ENCODE measurements around the gene NMNAT2. TPM values are rescaled to one million over a fixed set of nuclear protein-coding genes. Genes with fewer than 3 reads are reported as not detected.

The NMNAT2 gene
- total RNA-seq, 2 donors from 2014 or later, result 1.0 to 1.3 TPM

DNA sequence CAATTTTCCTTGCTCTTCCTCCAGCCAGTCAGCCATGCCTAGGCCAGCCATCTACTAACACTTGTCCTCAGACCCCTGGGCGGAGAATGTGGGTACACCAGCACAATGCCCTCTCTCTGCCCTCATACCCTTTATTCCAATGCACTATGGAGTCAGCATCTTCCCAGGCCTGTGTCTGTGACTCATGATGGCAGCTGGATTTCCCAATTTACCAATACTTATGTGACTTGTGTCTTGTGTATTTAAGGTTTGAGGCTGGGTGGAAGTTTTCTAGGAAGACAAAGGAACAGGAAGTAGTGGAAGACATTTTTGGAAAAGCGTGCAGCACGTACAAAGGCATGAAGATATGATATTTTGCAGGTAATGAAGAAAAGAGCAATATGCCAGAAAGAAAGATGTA, 114.3 kb downstream of the NMNAT2 start:
- Histone ChIP-seq H3K4me1 (peaks cover 19% of the 10 kb centered on the region), H3K36me3 (replicated peaks in 1 of 2; ENCODE audit: insufficient read depth in 1 of 2, low read depth in 2 of 2) (no peaks in the 10 kb centered on the region), H3K4me3 (no peak overlapping the region), H3K27ac (no peak overlapping the region), H3K27me3 (no peaks in the 10 kb centered on the region), H3K9me3 (no peaks in the 10 kb centered on the region)
- 93 to 99% methylated on average over 3 of the region's 3 CpGs for WGBS, 2 donors
- intact Hi-C loops (cut with DNase I), result no loop called here
- no peak for TF ChIP-seq POLR2A (IDR thresholded peaks at IDR 0.05)
- TF ChIP-seq, protein P1, sequence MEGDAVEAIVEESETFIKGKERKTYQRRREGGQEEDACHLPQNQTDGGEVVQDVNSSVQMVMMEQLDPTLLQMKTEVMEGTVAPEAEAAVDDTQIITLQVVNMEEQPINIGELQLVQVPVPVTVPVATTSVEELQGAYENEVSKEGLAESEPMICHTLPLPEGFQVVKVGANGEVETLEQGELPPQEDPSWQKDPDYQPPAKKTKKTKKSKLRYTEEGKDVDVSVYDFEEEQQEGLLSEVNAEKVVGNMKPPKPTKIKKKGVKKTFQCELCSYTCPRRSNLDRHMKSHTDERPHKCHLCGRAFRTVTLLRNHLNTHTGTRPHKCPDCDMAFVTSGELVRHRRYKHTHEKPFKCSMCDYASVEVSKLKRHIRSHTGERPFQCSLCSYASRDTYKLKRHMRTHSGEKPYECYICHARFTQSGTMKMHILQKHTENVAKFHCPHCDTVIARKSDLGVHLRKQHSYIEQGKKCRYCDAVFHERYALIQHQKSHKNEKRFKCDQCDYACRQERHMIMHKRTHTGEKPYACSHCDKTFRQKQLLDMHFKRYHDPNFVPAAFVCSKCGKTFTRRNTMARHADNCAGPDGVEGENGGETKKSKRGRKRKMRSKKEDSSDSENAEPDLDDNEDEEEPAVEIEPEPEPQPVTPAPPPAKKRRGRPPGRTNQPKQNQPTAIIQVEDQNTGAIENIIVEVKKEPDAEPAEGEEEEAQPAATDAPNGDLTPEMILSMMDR (IDR thresholded peaks at IDR 0.05), result no peak
- ATAC-seq, result no peak
- no peak for DNase-seq

- Histone ChIP-seq H3K9me3 (no peaks in the 10 kb centered on the region), H3K4me3 (no peak overlapping the region), H3K36me3 (replicated peaks in 1 of 2; ENCODE audit: insufficient read depth in 1 of 2, low read depth in 2 of 2) (no peaks in the 10 kb centered on the region), H3K27ac (no peak overlapping the region), H3K4me1 (peaks cover 19% of the 10 kb centered on the region), H3K27me3 (no peaks in the 10 kb centered on the region)
- ATAC-seq (no peak), DNase-seq (no peak)
- WGBS, 2 donors, result 63 to 66% methylated on average over 4 of the region's 4 CpGs
- intact Hi-C loops (cut with DNase I), result no loop called here
- TF ChIP-seq, protein P1 (IDR thresholded peaks at IDR 0.05), result no peak
- TF ChIP-seq POLR2A (IDR thresholded peaks at IDR 0.05), result no peak
Observed at GRCh38 chr1:183303323-183303645, 114.9 kb downstream of the NMNAT2 start.

GRCh38 chr1:183302452-183303322, 115.5 kb downstream of the NMNAT2 start:
- H3K4me3 ChIP-seq, result no peak overlapping the region
- intact Hi-C loops (cut with DNase I), result no loop called here
- TF ChIP-seq POLR2A (IDR thresholded peaks at IDR 0.05), result no peak
- TF ChIP-seq, protein P1 (IDR thresholded peaks at IDR 0.05), result no peak
- WGBS, 2 donors, result 93 to 98% methylated on average over 5 of the region's 5 CpGs
- no peaks in the 10 kb centered on the region for H3K9me3 ChIP-seq
- H3K27ac ChIP-seq, result no peak overlapping the region
- no peaks in the 10 kb centered on the region for H3K36me3 ChIP-seq (replicated peaks in 1 of 2; ENCODE audit: insufficient read depth in 1 of 2, low read depth in 2 of 2)
- H3K4me1 ChIP-seq, result peaks cover 15% of the 10 kb centered on the region
- DNase-seq, result no peak
- H3K27me3 ChIP-seq, result no peaks in the 10 kb centered on the region
- no peak for ATAC-seq

- H3K4me3 ChIP-seq, result no peak overlapping the region
- intact Hi-C loops (cut with DNase I), result no loop called here
- no peak for TF ChIP-seq POLR2A (IDR thresholded peaks at IDR 0.05)
- TF ChIP-seq, protein P1 (IDR thresholded peaks at IDR 0.05), result no peak
- 55 to 65% methylated on average over 3 of the region's 3 CpGs for WGBS, 2 donors
- ATAC-seq, result no peak
- H3K27ac ChIP-seq, result no peak overlapping the region
- H3K36me3 ChIP-seq (replicated peaks in 1 of 2; ENCODE audit: insufficient read depth in 1 of 2, low read depth in 2 of 2), result no peaks in the 10 kb centered on the region
- DNase-seq, result no peak
- H3K27me3 ChIP-seq, result no peaks in the 10 kb centered on the region
- peaks cover under 1% of the 10 kb centered on the region for H3K4me1 ChIP-seq
- no peaks in the 10 kb centered on the region for H3K9me3 ChIP-seq
Observed at GRCh38 chr1:183301239-183301638, 116.9 kb downstream of the NMNAT2 start.

- Histone ChIP-seq H3K9me3 (no peaks in the 10 kb centered on the region), H3K27me3 (no peaks in the 10 kb centered on the region), H3K4me3 (no peak overlapping the region), H3K27ac (no peak overlapping the region), H3K36me3 (replicated peaks in 1 of 2; ENCODE audit: insufficient read depth in 1 of 2, low read depth in 2 of 2) (no peaks in the 10 kb centered on the region), H3K4me1 (no peaks in the 10 kb centered on the region)
- intact Hi-C loops (cut with DNase I), result no loop called here
- WGBS, 2 donors, result 83 to 89% methylated on average over 1 of the region's 1 CpG
- TF ChIP-seq POLR2A (IDR thresholded peaks at IDR 0.05), result no peak
- TF ChIP-seq, protein P1 (IDR thresholded peaks at IDR 0.05), result no peak
- ATAC-seq, result no peak
- no peak for DNase-seq
Observed at GRCh38 chr1:183300828-183301227, 117.4 kb downstream of the NMNAT2 start.

All from body of pancreas (tissue), 4 donors.